RCC 7860 (cell line): Measurements from ENCODE around the gene RASSF10.

Experiments
- DNase-seq: peaks from one replicate; pipeline ENCODE4 v3.0.0-alpha.2; 2015; ENCODE audit warnings: low spot score
- FAIRE-seq: peaks from 2 replicates; lab custom pipeline; 2012; peaks lifted over from hg19 to GRCh38; lab: Jason Lieb, UNC

The RASSF10 gene

DNA sequence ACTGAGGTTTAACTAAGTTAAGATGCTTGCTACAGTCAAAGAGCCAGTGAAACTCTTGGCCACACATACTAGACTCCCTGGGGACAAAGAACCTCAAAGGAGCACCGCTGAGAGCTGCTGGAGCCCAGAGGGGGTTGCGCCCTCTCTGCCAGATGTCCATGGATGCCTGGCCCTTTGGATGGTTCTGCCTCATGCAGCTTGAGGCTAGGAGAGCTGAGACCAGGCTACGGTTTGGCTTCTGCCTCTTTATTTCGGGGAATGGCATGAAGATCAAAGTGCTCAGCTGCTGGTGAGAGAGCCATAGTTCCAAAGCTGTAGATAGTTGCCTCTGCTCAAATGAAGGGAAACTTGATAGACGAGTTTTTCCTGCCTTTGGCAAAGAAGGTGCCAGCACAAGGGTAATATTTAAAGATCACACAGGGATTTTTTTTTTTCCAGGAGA lies 43.0 kb downstream of the RASSF10 start:
- FAIRE-seq (no peak), DNase-seq (no peak)

- FAIRE-seq (no peak), DNase-seq (peak; percentile 11)
Measured at GRCh38 chr11:13053255-13053917, 44.3 kb downstream of the RASSF10 start.

DNA sequence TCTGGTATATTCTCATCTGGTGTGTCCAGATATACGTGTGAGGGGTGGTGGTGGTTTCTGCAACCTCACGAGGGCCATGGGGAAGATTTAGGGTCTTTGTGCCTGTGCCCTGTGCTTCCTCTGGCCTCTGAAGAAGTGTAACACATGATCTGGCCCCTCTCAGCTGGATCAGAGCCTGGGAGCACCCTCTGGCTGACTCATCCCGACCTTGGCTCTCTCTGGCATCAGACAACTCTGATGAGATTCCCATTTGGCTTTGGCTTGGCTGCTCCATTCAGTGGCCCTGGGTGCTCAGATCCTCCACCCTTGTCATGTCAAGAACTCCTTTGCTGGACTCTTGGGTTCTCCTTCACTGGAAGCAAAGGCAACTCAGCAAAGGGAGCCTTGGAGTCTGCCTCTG lies 45.2 kb downstream of the RASSF10 start:
- DNase-seq: peak; percentile 6
- FAIRE-seq: no peak

- FAIRE-seq (no peak), DNase-seq (no peak)
Measured at GRCh38 chr11:13055200-13055599, 46.1 kb downstream of the RASSF10 start.

- DNase-seq (no peak), FAIRE-seq (no peak)
Measured at GRCh38 chr11:13061294-13061990, 52.3 kb downstream of the RASSF10 start.
